ENCODE data around the gene HPCAL4. TPM values are rescaled to one million over a fixed set of nuclear protein-coding genes. Genes with fewer than 3 reads are reported as not detected.

Gene HPCAL4
- total and polyA plus RNA-seq, 9 of the 15 experiments (the other 6 are each of a cell fraction or from before 2014, with no cell fraction given), result 0.01 to 0.04 (median 0.04) TPM; not detected in 4

DNA sequence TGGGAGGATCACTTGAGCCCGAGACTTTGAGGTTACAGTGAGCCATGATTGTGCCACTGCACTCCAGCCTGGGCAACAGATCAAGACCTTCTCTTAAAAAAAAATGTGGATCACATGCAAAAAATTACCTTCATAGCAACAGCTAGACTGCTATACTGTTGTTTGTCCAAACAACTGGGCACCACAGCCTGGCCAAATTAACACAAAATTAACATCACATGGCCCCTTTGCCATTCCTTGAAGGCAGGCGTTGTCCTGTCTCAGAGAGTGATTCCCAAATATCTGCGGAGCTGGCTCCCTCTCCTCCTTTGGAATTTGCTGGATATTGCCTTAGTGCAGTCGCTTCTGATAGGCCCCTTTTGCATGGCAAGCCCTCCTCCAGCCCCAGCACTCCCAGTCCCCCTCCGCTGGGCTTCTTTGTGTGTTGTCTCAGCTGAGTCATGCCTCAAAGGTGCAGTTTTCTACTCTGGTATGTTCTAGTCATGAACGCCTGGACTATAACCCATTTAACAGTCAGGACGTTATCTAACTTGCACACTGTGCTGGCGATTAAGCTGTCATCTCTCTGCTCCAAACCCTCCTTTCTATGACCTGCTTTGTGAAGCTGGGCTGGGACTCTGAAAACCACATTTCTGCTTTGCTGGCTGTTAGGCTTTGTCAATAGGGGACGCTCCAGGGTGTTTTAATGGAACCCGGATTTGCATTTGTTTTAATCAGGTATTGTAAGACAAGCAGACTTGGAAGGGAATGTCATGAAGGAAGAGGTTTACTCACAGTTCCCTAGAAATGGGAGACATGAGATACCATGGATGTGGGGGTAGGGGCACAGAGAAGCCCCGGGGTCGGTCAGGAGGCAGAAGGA, 20.1 kb upstream of the HPCAL4 start:
- Histone ChIP-seq H3K4me3 (no peak overlapping the region), H3K79me2 (ENCODE audit: control insufficient read depth, insufficient read depth, low read length) (no peaks in the 10 kb centered on the region), H4K20me1 (replicated peaks; ENCODE audit: control insufficient read depth, insufficient read depth, low read length) (no peaks in the 10 kb centered on the region), H2AFZ (ENCODE audit: low read depth, low read length) (peak overlapping the region; percentile 88), H3K4me2 (ENCODE audit: insufficient read depth, low read length) (peak overlapping the region; percentile 63), H3K27me3 (ENCODE audit: control insufficient read depth in 2 of 2, insufficient read depth in 2 of 2, low read length in 2 of 2) (no peaks in the 10 kb centered on the region), H3K9ac (ENCODE audit: insufficient read depth in 1 of 2, low read depth in 2 of 2, low read length in 2 of 2) (peak overlapping the region; percentile 53 to 70; a peak in 3 of 4 replicates), H3K36me3 (ENCODE audit: control insufficient read depth, insufficient read depth, low read length) (no peaks in the 10 kb centered on the region), H3K9me3 (replicated peaks; ENCODE audit: control insufficient read depth, insufficient read depth, low read depth, low read length) (no peaks in the 10 kb centered on the region), H3K27ac (ENCODE audit: extremely low read depth, low read depth, low read length) (peak overlapping the region; percentile 70), H3K4me1 (replicated peaks in 1 of 2; ENCODE audit: control insufficient read depth in 2 of 2, insufficient read depth in 2 of 2, low read length in 2 of 2) (peaks cover 22 to 24% of the 10 kb centered on the region in 2 experiments; a peak in 4 of 5 replicates), H3K9me1 (ENCODE audit: control insufficient read depth, insufficient read depth, low read length) (no peaks in the 10 kb centered on the region)
- WGBS (ENCODE audit: insufficient coverage, low coverage, missing lambda C conversion rate), result 13% methylated on average over 12 of the region's 12 CpGs
- BruUV-seq (replicated peaks), result no TSS peak
- FAIRE-seq, result peak; percentile 99
- CTCF ChIA-PET (ENCODE audit: low intra/inter-chr PET ratio), result interaction anchor here (0.6 to 1.5 kb wide), 5 partner anchors 9 to 1436 kb away, joined by 3 to 5 read pairs (median 3); no protein-coding TSS in a partner anchor
- intact Hi-C loops (cut with micrococcal nuclease), result loop anchor here (1.0 to 10.0 kb wide), 2 partner anchors 9 to 607 kb away; no protein-coding TSS in a partner anchor
- peak; percentile 87 to 96 (median 88) for DNase-seq (ENCODE audit: extremely low read depth in 1 of 4, low spot score in 3 of 4)
- POLR2A ChIA-PET, result interaction anchor here (0.7 to 2.8 kb wide), 15 partner anchors 11 to 355 kb away, joined by 3 to 25 read pairs (median 4); partner anchors contain the start of genes NT5C1A and PPIE
- ATAC-seq, result peak; percentile 98
- in situ Hi-C loops (cut with MboI), result no loop called here
- TF ChIP-seq ZNF197 (CRISPR knock-in tag; IDR thresholded peaks at IDR 0.05; ENCODE audit: low read depth), result no peak
- no peak for TF ChIP-seq WHSC1 (IDR thresholded peaks at IDR 0.05; ENCODE audit: low read length)
- peak; percentile 98 for TF ChIP-seq TCF3 (CRISPR knock-in tag; IDR thresholded peaks at IDR 0.05)
- TF ChIP-seq C11orf30 (IDR thresholded peaks at IDR 0.05; ENCODE audit: low read depth), result peak; percentile 94
- peak; percentile 84 for TF ChIP-seq FOXM1 (IDR thresholded peaks at IDR 0.05; ENCODE audit: low read depth)
- no peak for TF ChIP-seq FOXM1 (CRISPR knock-in tag; IDR thresholded peaks at IDR 0.05; ENCODE audit: low read depth)
- TF ChIP-seq POLR2H (tag; IDR thresholded peaks at IDR 0.05; ENCODE audit: low read depth), result no peak
- peak; percentile 97 for TF ChIP-seq EP300 (IDR thresholded peaks at IDR 0.05; ENCODE audit: low read length)
- no peak for TF ChIP-seq NFIX (CRISPR knock-in tag; IDR thresholded peaks at IDR 0.05; ENCODE audit: low read depth)
- TF ChIP-seq IFI16 (CRISPR knock-in tag; IDR thresholded peaks at IDR 0.05), result no peak
- peak; percentile 57; the same call in 1 of the 2 replicates for TF ChIP-seq ZKSCAN1 (IDR thresholded peaks at IDR 0.05; ENCODE audit: low read depth, low read length)
- TF ChIP-seq HDAC2 (IDR thresholded peaks at IDR 0.05), result peak; percentile 95
- no peak; the same call in 1 of the 2 replicates for TF ChIP-seq MECOM (CRISPR knock-in tag; IDR thresholded peaks at IDR 0.05)
- 0 out of 2 replicates have a peak, but pooled peaks have one; percentile 42 for TF ChIP-seq ETV1 (tag; conservative IDR thresholded peaks at IDR 0.05; ENCODE audit: low read depth)
- no peak for TF ChIP-seq ASH1L (IDR thresholded peaks at IDR 0.05; ENCODE audit: borderline replicate concordance, low read depth, partially characterized antibody)
- peak in 1 of 2 experiments; percentile 91; a peak in 2 of 3 replicates for TF ChIP-seq CBX3 (IDR thresholded peaks at IDR 0.05; ENCODE audit: borderline replicate concordance in 1 of 2, low read length in 2 of 2)
- no peak for TF ChIP-seq TSC22D4 (tag; IDR thresholded peaks at IDR 0.05)
- no peak for TF ChIP-seq NR4A1 (CRISPR knock-in tag; IDR thresholded peaks at IDR 0.05)
- TF ChIP-seq NR4A1 (tag; IDR thresholded peaks at IDR 0.05), result no peak
- TF ChIP-seq ZBTB34 (CRISPR knock-in tag; IDR thresholded peaks at IDR 0.05), result no peak
- peak; percentile 45; the same call in 1 of the 2 replicates for TF ChIP-seq MAX (CRISPR knock-in tag; IDR thresholded peaks at IDR 0.05)
